Activated T-cell treated with anti-CD3 and anti-CD28 coated beads for 4 hours (primary cell): ENCODE data around the gene GIT1.

Experiments used
- DNase-seq: peaks from one replicate; pipeline ENCODE4 v3.0.0-alpha.2; 2020

The GIT1 gene

DNA sequence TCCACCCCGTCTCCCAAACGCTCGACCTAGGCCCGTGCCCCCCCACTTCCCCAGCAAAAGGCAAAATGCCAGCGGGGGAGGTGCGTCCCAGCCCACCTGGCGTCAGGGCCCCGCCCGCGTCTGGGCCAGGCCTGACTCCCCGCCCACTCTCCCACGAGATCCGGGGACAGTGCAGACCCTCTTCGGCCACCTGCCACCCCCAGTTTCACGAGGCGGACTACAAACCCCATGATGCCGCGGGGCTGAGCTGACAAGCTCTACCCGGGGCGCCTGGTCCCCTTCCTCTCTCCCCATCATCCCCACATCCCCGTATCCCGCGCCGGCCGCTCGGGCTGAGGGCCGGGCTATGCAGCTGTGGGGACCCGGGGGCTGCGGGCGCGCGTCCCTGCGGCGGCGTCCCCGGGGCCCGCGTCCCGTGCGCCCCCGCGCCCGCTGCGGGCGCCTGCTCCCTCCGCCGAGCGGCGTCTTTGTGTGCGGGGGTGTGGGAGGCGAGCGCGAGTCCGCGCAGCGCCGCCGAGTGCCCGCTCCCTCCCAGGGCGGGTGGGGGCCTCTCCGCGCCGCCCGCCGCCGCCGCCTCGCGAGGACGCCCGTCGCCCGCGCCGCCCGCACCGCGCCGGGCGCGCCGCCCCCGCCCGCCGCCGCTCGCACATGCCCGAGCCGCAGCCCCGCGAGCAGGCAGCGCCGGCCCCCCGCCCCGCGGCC, 3.6 kb upstream of the GIT1 start, which contains the start of gene ANKRD13B:
Gene ANKRD13B, plus strand, starts transcription at position 283 of the 702 bp plus-strand sequence. CDS start 490 bp downstream, outside the sequence.
- peak; percentile 36 for DNase-seq

GRCh38 chr17:29591737-29592608, 2.5 kb upstream of the GIT1 start:
- peak; percentile 69 for DNase-seq

GRCh38 chr17:29591146-29591736, 1.8 kb upstream of the GIT1 start:
- peak; percentile 39 for DNase-seq

DNA sequence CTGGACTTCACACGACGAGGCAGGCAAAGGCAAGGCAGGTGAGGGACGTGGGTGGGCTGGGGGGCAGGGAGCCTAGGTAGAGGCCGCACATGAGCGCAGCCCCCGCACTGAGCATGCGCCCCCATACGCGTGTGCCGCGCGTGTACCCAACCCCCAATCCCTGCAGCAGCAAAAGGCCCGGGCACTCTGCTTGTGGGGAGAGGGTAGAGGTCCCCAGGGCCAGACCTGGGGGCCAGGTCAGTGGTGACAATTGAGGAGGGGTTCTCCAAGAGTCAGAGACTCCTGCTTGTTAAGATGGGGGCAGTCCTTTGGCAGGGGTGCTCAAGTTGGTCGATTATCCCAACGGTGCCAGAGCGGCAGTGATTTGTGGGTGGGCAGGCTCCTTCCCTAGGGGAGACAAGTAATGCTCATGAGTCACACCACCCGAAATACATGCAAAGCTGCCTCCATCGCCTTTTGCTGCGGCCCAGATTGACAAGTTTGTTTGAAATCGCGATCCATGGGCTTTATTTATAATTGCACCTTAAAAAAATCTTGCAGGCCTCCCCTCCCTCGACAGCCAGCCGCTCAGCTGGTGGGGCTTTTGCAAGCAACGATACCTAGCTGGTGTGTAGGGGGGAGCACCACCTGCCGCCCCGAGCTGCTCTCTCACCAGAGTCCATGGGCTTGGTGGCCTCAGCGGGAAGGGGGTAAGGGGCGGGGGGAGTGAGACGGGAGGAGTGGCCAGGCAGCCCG, 1.1 kb upstream of the GIT1 start:
- no peak for DNase-seq

- DNase-seq = peak; percentile 67
Observed at GRCh38 chr17:29588562-29589411, 661 bp downstream of the GIT1 start.

GRCh38 chr17:29588017-29588561, 1.4 kb downstream of the GIT1 start:
- no peak for DNase-seq

GRCh38 chr17:29587591-29587990, 1.9 kb downstream of the GIT1 start:
- DNase-seq = no peak

DNA sequence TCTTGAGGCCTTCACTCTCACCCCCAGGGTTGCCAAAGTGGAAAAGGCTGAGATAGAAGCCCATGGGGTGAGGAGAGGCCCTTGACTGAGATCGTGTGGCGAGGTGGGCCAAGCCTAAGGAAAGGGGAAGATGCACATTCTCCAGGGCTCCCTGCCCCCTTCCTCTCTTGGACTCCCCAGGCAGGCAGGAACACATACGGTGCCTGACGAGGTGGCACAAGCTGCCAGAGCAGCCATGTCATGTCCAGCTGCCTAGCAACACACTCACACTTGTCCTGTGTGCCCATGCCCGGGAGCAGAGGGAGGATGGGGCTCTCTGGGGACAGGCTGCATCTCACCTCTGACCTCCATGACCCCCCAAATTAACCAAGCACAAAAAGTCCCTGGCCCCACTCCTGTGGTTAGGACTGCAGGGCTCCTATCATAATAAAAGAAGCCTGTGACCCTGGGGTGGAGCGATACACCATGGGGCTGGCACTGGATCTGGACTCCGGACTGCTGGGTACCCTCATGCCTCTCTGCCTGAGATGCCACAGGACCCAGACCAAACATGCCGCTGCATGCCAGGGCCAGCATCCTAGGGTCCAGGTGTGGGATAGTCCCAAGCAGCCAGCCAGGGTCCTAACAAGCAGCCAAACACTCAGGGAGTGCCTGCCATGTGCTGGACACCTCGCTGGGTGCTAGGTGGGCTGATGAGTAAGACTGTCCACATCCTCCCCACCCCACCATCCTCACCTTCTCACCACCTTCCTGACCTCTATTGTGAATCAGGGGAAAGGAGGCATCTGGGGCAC, 2.6 kb downstream of the GIT1 start:
- no peak for DNase-seq

DNA sequence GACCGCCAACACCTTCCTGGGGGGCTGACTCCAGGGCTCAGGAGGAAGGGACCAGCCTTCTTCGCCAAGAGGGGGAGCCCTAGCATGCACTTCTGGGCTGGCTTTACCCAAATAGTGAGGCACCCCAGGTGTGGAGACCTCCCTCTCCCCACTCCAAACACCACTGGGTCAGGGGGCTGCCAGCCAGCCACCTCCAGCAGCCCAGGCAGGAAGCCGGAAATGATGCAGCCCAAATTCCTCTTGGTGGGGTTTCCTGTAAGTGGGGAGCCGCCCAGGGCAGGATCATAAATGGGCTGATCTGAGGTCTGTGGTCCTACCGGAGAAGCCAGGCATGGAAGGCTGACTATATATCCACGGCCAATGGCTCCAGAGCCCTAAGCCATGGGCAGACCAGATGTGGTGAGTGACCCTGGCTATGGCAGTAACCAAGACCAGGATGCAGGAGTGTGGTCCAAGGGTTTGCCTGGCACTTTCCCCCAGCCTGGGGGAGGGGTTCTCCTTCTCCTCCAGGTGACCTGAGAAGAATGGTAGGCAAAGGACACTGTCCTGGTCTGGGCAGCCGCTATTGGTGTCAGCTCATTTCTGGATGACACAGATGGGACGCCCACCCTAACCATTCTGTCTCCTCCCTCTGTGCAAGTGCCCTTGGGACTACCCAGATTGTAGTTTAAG, 4.2 kb downstream of the GIT1 start:
- peak; percentile 30 for DNase-seq

- no peak for DNase-seq
Observed at GRCh38 chr17:29584452-29585079, 4.9 kb downstream of the GIT1 start.

DNA sequence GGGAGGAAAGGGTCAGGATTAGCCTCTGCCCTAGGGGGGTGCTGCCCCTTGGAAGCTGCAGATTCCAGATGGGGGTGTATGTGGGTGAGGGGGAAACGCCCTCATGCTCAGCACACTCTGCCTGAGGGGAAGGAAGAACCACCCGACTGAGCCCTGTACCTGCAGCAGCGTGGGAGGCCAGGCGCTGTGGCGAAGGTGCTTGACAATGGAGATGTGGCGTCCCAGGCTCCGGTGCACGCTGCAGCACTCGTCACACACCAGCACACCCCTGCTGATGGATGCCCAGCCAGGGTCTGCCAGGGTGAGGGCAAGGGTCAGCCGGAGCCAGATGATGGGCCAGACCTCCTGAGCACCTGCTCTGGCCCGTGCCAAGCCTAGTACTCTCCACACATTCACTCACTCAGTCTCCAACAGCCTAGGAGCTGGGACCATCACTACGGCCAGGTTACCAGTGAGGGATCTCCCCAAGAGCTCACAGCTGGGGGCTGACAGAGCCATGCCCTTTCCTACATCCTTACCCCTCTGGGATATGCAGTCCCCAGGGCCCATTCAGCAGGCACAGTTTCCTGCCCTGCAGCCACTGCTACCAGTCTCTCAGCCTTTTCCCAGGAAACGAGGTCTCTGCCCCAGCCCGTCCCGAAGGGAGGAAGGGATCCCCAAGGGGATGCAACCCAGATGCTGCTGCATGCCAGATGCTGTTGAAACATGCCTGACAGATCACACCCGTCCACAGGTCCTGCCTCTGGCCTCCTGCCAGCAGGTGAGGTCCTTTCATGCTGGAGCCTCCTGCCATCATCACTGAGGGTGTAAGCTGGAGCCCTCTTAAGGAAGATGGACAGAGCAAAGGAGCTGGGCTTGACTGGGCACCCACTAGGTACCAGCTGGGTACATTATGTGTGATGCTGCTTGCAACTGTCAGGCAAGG, 5.9 kb downstream of the GIT1 start:
- no peak for DNase-seq

DNA sequence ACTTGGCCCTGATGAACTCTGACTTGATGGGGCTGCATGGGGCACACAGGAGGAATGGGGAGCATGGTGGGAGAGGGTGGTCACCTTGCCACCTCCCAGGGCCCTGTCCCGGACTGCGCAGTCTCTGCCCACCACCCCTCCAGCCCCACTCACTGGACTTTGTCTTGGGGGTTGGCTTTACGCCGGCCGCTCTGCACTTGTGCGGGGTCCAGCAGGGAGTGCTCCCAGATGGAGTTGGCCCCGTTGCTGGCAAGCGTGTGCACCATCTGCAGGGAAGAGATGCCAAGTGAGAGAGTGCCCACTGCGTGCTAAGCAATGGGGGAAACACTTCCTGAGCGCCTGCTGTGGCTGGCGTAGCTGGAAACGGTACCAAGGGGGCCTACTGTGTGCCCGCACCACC, 6.7 kb downstream of the GIT1 start:
- DNase-seq = no peak

DNA sequence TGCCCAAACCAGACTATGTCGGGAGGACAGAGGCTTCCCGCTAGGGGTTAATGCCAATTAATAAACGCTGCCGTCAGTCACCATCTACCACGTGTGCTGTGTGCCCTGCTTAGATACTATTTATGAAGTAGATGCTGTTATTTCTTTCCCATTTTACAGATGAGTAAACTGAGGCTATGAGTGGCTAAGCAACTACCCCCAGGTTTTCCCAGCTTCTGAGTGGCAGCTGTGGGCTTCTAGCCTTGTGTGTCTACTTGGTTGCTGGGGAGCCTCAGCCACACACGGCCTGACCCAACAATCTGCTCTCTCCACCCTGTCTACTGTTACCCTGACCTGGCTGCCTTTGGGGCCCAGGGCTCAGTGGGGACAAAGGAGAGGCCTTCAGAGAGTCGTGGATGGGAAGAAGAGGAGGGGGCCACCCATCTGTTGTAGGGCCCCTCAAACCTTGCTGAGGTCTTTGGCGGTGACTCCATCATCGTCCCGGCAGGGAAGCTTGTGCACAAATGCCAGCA, 7.1 kb downstream of the GIT1 start:
- no peak for DNase-seq

DNA sequence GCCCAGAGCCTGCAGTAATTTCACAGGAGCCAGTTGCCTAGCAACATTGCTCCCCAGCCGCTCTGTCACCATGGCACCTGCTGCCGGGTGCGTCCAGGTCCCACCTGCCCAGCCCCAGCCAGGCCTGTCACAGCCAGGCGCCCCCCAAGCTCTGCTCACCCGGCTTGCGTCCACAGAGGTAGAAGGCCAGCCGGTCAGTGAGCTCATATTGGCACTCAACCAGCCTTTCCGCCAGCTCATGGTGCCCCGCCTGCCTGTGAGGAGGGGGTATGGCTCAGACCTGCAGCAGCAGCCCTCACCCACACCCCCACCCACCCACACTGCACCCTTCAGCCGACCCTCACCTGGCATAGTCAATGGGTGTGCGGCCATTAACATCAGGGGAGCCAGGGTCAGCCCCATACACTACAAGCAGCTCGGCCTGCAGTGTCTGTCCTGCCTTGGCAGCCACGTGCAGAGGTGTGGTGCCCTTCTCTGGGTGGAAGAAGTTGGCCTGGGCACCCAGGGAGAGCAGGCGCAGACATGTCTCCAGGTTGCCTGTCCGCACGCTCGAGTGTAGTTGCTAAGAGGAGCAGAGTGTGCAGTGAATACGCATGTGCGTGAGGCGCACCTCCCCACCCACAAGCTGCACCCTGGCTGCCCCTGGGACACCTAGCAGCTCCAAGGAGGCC, 7.7 kb downstream of the GIT1 start:
- no peak for DNase-seq

DNA sequence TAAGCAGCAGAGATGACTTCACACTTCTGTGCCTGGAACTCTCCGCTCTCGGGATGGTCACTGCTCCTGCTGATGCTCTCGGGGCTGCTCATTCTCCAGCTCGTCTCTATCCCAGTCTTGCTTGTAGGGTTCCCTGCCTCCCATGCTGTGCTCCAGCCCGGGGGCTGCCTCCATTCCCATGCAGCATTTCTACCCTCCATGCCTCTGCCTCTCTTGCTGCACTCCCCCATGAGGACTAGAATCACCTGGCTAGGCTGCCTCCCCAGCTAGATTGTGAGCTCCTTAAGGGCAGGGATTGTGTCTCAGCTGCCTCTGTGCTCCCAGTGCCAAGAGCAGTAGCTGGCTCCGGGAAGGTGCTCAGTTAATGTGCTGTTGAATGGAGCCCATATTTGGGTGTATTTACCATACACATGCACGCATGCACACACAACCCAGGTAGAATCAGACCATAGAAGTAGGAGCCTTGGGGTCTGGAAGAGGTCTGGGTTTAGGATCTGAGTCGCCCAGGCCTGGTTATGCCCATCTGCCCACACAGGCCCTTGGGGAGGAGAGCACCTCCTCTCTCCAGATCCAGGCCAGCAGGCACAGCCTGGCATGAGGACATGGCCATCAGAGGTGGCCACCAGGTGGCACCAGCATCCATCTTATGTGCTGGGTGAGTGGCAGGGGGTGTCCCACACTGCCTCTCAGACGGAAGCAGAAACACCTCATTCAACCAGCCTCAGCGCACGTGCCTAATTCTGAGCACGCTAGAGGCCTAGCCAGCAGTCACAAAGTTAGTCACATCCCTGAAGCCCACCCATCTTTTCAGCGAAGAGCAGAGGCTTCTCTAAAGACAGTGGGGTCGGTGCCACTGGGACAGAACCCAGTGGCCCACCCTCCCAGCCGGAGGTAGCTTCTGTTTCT, 9.3 kb downstream of the GIT1 start:
- peak; percentile 88 for DNase-seq

GRCh38 chr17:29578626-29579485, 10.6 kb downstream of the GIT1 start:
- DNase-seq = no peak
